HepG2 (cell line): ENCODE results near the gene CDYL. TPM values are rescaled to one million over a fixed set of nuclear protein-coding genes. Genes with fewer than 3 reads are reported as not detected.

Experiments used
- ATAC-seq: fragments of 200-7000 bp; cut with Tn5 transposase; 3 replicates; pipeline ENCODE4 v1.9.1; 2020; ENCODE audit warnings: mild to moderate bottlenecking, moderate library complexity
- BruUV-seq: library from RNA; stranded (reverse); fragments of 400-500 nt; replicated peaks from 2 replicates; lab custom pipeline; 2021; lab: Mats Ljungman, UMichigan
- CTCF ChIA-PET: fragments of 300-600 bp; formaldehyde crosslinking; extraction: SDS; loops from one replicate; lab custom pipeline; 2021; ENCODE audit warnings: low total read pairs, inconsistent platforms, low intra/inter-chr PET ratio; lab: Yijun Ruan, JAX
- POLR2A ChIA-PET: fragments of 350-600 bp; sonication (Branson Sonifier 250); formaldehyde crosslinking; loops from one replicate; lab custom pipeline; 2020; ENCODE audit warnings: antibody characterized with exemption, inconsistent platforms; lab: Yijun Ruan, JAX
- DNase-seq: peaks from one replicate; pipeline ENCODE4 v3.0.0-alpha.2; 2015; ENCODE audit warnings: low spot score
- FAIRE-seq: peaks from 3 replicates; lab custom pipeline; 2011; peaks lifted over from hg19 to GRCh38; lab: Jason Lieb, UNC
- H2AFZ ChIP-seq: one replicate; pipeline ENCODE4 v1.6.1; 2011; ENCODE audit warnings: low read length, inconsistent platforms
- H3K27ac ChIP-seq: fragments of 300-600 bp; 3 replicates; pipeline ENCODE4 v1.8.0; 2011; ENCODE audit warnings: mixed run types, mild to moderate bottlenecking, mixed read lengths, low read length, inconsistent platforms; ENCODE audit not compliant: insufficient read depth; ENCODE audit errors: extremely low read length
- H3K27me3 ChIP-seq, 2 experiments: fragments of 200-600 bp in 1 of 2; 2 replicates in 1 of 2; 3 replicates in 1 of 2; pipeline versions ENCODE4 v1.6.0 to v1.8.0; 2011; ENCODE audit warnings: low read length in 2 of 2, mild to moderate bottlenecking in 2 of 2, moderate library complexity in 2 of 2, inconsistent platforms in 1 of 2; ENCODE audit not compliant: insufficient read depth in 2 of 2, control insufficient read depth in 1 of 2
- H3K36me3 ChIP-seq, 2 experiments: fragments of 200-600 bp in 1 of 2; replicated peaks in 1 of 2; 2 replicates in 1 of 2; 3 replicates in 1 of 2; pipeline versions ENCODE4 v1.5.1 to v1.8.0; 2011; ENCODE audit warnings: low read length in 2 of 2, inconsistent platforms in 1 of 2; ENCODE audit not compliant: insufficient read depth in 2 of 2, control insufficient read depth in 1 of 2
- H3K4me1 ChIP-seq: 2 replicates; pipeline ENCODE4 v1.5.1; 2012; ENCODE audit warnings: low read length, inconsistent platforms; ENCODE audit not compliant: insufficient read depth
- H3K4me2 ChIP-seq: 2 replicates; pipeline ENCODE4 v1.6.0; 2011; ENCODE audit warnings: low read depth, low read length, inconsistent platforms
- H3K4me3 ChIP-seq, 3 experiments: fragments of 200-600 bp in 1 of 3; sonication (generic), shearing (Covaris generic) in 1 of 3; replicated peaks in 1 of 3; 2 replicates each; pipeline ENCODE4 v1.5.1; 2011 to 2016; ENCODE audit warnings: low read length in 3 of 3, inconsistent platforms in 2 of 3, low read depth in 2 of 3, mild to moderate bottlenecking in 2 of 3, control low read depth in 1 of 3, mixed read lengths in 1 of 3; ENCODE audit not compliant: insufficient read depth in 1 of 3
- H3K79me2 ChIP-seq: one replicate; pipeline ENCODE4 v1.6.1; 2011; ENCODE audit warnings: low read length, inconsistent platforms; ENCODE audit not compliant: insufficient read depth
- H3K9ac ChIP-seq: 2 replicates; pipeline ENCODE4 v1.6.0; 2011; ENCODE audit warnings: mild to moderate bottlenecking, low read depth, low read length, inconsistent platforms; ENCODE audit not compliant: insufficient read depth
- H3K9me3 ChIP-seq: 2 replicates; pipeline ENCODE4 v1.5.1; 2012; ENCODE audit warnings: mild to moderate bottlenecking, low read length
- H4K20me1 ChIP-seq: 2 replicates; pipeline ENCODE4 v1.6.0; 2011; ENCODE audit warnings: inconsistent platforms, mild to moderate bottlenecking, low read length, moderate library complexity; ENCODE audit not compliant: insufficient read depth
- ARNT ChIP-seq: fragments of 450-650 bp; IDR thresholded peaks from 2 replicates; pipeline ENCODE4 v1.6.1; 2017
- GRHL1 ChIP-seq: sonication (generic); formaldehyde crosslinking; conservative IDR thresholded peaks from 2 replicates; pipeline ENCODE4 v1.8.0; 2022; ENCODE audit warnings: missing genetic modification reagents
- MAFF ChIP-seq: IDR thresholded peaks from 2 replicates; pipeline ENCODE4 v1.6.1; 2011; ENCODE audit warnings: low read depth, low read length, improper control_type of control experiment
- MAFK ChIP-seq, 2 experiments: IDR thresholded peaks in 1 of 2; conservative IDR thresholded peaks in 1 of 2; 2 replicates each; pipeline ENCODE4 v1.6.1; 2011; ENCODE audit warnings: improper control_type of control experiment in 2 of 2, low read length in 2 of 2
- NCOR1 ChIP-seq: fragments of 200-600 bp; sonication (generic); IDR thresholded peaks from 2 replicates; pipeline ENCODE4 v1.7.0; 2017; ENCODE audit warnings: antibody characterized with exemption, low read length, borderline replicate concordance
- SPEN ChIP-seq: sonication (generic); formaldehyde crosslinking; IDR thresholded peaks from 2 replicates; pipeline ENCODE4 v1.5.1; 2020; ENCODE audit warnings: low read depth, mild to moderate bottlenecking, missing genetic modification reagents
- TBP ChIP-seq: sonication (generic); formaldehyde crosslinking; IDR thresholded peaks from 2 replicates; pipeline ENCODE4 v1.5.0; 2020; ENCODE audit warnings: missing genetic modification reagents
- ZBTB42 ChIP-seq: sonication (generic); formaldehyde crosslinking; IDR thresholded peaks from 2 replicates; pipeline ENCODE4 v1.5.0; 2020; ENCODE audit warnings: mild to moderate bottlenecking, missing genetic modification reagents
- ZNF235 ChIP-seq: sonication (generic); formaldehyde crosslinking; IDR thresholded peaks from 2 replicates; pipeline ENCODE4 v1.8.1; 2023; ENCODE audit warnings: mild to moderate bottlenecking, missing genetic modification reagents, borderline replicate concordance
- ZNF280B ChIP-seq: sonication (generic); formaldehyde crosslinking; IDR thresholded peaks from 2 replicates; pipeline ENCODE4 v1.5.0; 2020; ENCODE audit warnings: missing genetic modification reagents, mild to moderate bottlenecking, borderline replicate concordance
- ZNF782 ChIP-seq: sonication (generic); formaldehyde crosslinking; IDR thresholded peaks from 2 replicates; pipeline ENCODE4 v1.4.0; 2020; ENCODE audit warnings: missing genetic modification reagents, mild to moderate bottlenecking, borderline replicate concordance
- WGBS: methylation state at CpG from one replicate; pipeline ENCODE4 v1.1.6; 2017; ENCODE audit warnings: low lambda C conversion rate; 5-methylcytosine and 5-hydroxymethylcytosine counted together
- in situ Hi-C: cut with HindIII; loops from 2 replicates; pipeline ENCODE4 v1.10.0; 2017; ENCODE audit warnings: low pct_unique_long_range_greater_than_20kb; ENCODE audit not compliant: extremely low pct_ligation_motif_present
- intact Hi-C: fragments of 100-400 bp; cut with micrococcal nuclease; formaldehyde crosslinking; loops from one replicate; pipeline ENCODE4 v1.10.0; 2022; ENCODE audit not compliant: unreplicated experiment
- polyA plus RNA-seq, 8 experiments: library from polyadenylated mRNA; depleted of rRNA in 3 of 8; stranded (reverse) in 7 of 8; unstranded in 1 of 8; fragments of >200 nt; fragmentation: Illumina TruSeq in 4 of 8; extraction: Trizol in 4 of 8; gene quantifications; 2 replicates each; pipeline versions ENCODE4 v1.2.1 to v1.2.3, GENCODE V29; 2011 to 2016; ENCODE audit warnings: low read depth in 4 of 8, missing spikeins in 1 of 8, mixed read lengths in 1 of 8; ENCODE audit not compliant: insufficient read depth in 1 of 8
- total RNA-seq, 5 experiments: library from RNA; depleted of rRNA; stranded (reverse); fragments of >200 nt; fragmentation: Illumina TruSeq; extraction: Trizol; gene quantifications; 2 replicates each; pipeline ENCODE4 v1.2.3, GENCODE V29; 2016; ENCODE audit warnings: low read depth in 1 of 5

Gene CDYL
- total and polyA plus RNA-seq, 2 of the 13 experiments (the other 11 are each of a cell fraction or from before 2014, with no cell fraction given): 22.8 to 105 TPM

GRCh38 chr6:4903121-4903520 is 126.9 kb downstream of the CDYL start:
- Histone ChIP-seq H3K27me3 (no peaks in the 10 kb centered on the region), H4K20me1 (no peaks in the 10 kb centered on the region; the same call in 1 of the 2 replicates), H2AFZ (no peak overlapping the region), H3K4me3 (no peak overlapping the region)
- FAIRE-seq: no peak
- TF ChIP-seq TBP (CRISPR knock-in tag): no peak
- TF ChIP-seq MAFF: 0 out of 2 replicates have a peak, but pooled peaks have one; percentile 7
- TF ChIP-seq MAFK (conservative IDR thresholded peaks at IDR 0.05 in 1 of 2, IDR thresholded peaks at IDR 0.05 in 1 of 2; ENCODE audit: low read length in 2 of 2): 0 out of 4 replicates have a peak, but pooled peaks of 1 of the 2 experiments have one; percentile 13
- TF ChIP-seq, all 625 proteins: peak for 2
- 98% methylated on average over 9 of the region's 9 CpGs for WGBS
- no peaks in the 10 kb centered on the region for H3K4me1 ChIP-seq
- no peak overlapping the region for H3K4me2 ChIP-seq
- ChIA-PET CTCF (no interaction called here), POLR2A (no interaction called here)
- no peak overlapping the region for H3K9ac ChIP-seq
- no TSS peak for BruUV-seq
- H3K27ac ChIP-seq: no peak overlapping the region
- intact Hi-C loops: no loop called here
- peaks cover 8 to 20% of the 10 kb centered on the region in 2 experiments for H3K36me3 ChIP-seq
- DNase-seq (no peak), ATAC-seq (no peak)
- H3K9me3 ChIP-seq: 0 out of 2 replicates have a peak, but pooled peaks cover 5% of the 10 kb centered on the region
- in situ Hi-C loops: no loop called here
- H3K79me2 ChIP-seq: no peaks in the 10 kb centered on the region

GRCh38 chr6:4903751-4904370 is 127.7 kb downstream of the CDYL start:
- H4K20me1 ChIP-seq: no peaks in the 10 kb centered on the region; the same call in 1 of the 2 replicates
- no peaks in the 10 kb centered on the region for H3K79me2 ChIP-seq
- in situ Hi-C loops (no loop called here), intact Hi-C loops (no loop called here)
- ChIA-PET CTCF (no interaction called here), POLR2A (no interaction called here)
- 95% methylated on average over 12 of the region's 12 CpGs for WGBS
- H2AFZ ChIP-seq: no peak overlapping the region
- H3K4me2 ChIP-seq: no peak overlapping the region
- no peak overlapping the region for H3K4me3 ChIP-seq
- ATAC-seq (no peak), FAIRE-seq (no peak), DNase-seq (no peak)
- no peak overlapping the region for H3K9ac ChIP-seq
- no TSS peak for BruUV-seq
- peaks cover 5 to 21% of the 10 kb centered on the region in 2 experiments for H3K36me3 ChIP-seq
- H3K27me3 ChIP-seq: no peaks in the 10 kb centered on the region
- no peaks in the 10 kb centered on the region for H3K4me1 ChIP-seq
- H3K27ac ChIP-seq: no peak overlapping the region
- H3K9me3 ChIP-seq: 0 out of 2 replicates have a peak, but pooled peaks cover 5% of the 10 kb centered on the region
- no peak for TF ChIP-seq SPEN (CRISPR knock-in tag)
- no peak for TF ChIP-seq NCOR1
- TF ChIP-seq ZNF782 (CRISPR knock-in tag): no peak
- no peak for TF ChIP-seq ZNF280B (CRISPR knock-in tag)
- no peak for TF ChIP-seq ZBTB42 (CRISPR knock-in tag)
- TF ChIP-seq ZNF235: no peak
- TF ChIP-seq ARNT: no peak
- TF ChIP-seq GRHL1 (CRISPR knock-in tag): no peak
